ENCODE results near the gene CREB3L2. TPM values are rescaled to one million over a fixed set of nuclear protein-coding genes. Genes with fewer than 3 reads are reported as not detected.

CREB3L2 gene
- total RNA-seq, 1 experiment from 2014 or later, result 39.9 TPM

DNA sequence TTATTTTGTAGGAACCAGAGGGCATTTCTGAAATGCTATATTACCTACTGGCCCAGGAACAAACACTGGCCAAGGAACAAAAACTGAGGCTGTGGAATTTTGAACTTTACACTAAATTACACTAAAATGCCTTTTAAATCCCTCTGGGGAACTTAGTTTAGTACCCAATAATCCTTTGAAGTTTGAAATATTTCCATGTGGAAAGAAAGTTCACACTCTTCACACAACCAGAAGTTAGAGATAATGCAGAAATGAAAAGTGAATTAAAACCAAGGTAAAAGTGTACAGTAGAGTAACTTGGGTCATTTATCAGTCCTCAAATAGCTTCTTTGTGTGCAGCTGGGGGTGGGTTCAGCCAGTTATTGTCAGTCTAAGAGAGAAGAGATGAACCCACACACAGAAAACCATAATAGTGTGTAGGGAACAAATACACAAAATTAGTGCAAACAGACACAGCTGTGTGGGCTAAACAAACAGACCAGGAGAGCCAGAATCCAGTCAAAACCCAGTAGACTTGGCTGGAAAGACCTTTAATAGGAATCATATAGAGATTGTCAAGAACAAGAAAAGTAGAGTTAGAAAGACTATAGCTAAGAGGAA, 108.6 kb downstream of the CREB3L2 start:
- intact Hi-C loops (cut with micrococcal nuclease; ENCODE audit: unreplicated experiment), result no loop called here
- Mint-ChIP-seq H3K4me3 (ENCODE audit: low read depth, unreplicated experiment) (no peak overlapping the region), H3K9me3 (ENCODE audit: low read depth, unreplicated experiment) (no peaks in the 10 kb centered on the region), H3K36me3 (ENCODE audit: insufficient read depth, unreplicated experiment) (peaks cover 11% of the 10 kb centered on the region), H3K27me3 (ENCODE audit: unreplicated experiment) (no peaks in the 10 kb centered on the region), H3K27ac (ENCODE audit: unreplicated experiment) (no peak overlapping the region), H3K4me1 (ENCODE audit: low read depth, unreplicated experiment) (peaks cover 8% of the 10 kb centered on the region)
- no peak for DNase-seq
- no TSS peak for BruUV-seq (replicated peaks)
- TF ChIP-seq, protein P1, sequence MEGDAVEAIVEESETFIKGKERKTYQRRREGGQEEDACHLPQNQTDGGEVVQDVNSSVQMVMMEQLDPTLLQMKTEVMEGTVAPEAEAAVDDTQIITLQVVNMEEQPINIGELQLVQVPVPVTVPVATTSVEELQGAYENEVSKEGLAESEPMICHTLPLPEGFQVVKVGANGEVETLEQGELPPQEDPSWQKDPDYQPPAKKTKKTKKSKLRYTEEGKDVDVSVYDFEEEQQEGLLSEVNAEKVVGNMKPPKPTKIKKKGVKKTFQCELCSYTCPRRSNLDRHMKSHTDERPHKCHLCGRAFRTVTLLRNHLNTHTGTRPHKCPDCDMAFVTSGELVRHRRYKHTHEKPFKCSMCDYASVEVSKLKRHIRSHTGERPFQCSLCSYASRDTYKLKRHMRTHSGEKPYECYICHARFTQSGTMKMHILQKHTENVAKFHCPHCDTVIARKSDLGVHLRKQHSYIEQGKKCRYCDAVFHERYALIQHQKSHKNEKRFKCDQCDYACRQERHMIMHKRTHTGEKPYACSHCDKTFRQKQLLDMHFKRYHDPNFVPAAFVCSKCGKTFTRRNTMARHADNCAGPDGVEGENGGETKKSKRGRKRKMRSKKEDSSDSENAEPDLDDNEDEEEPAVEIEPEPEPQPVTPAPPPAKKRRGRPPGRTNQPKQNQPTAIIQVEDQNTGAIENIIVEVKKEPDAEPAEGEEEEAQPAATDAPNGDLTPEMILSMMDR (IDR thresholded peaks at IDR 0.05; ENCODE audit: unreplicated experiment), result no peak
- CTCF ChIA-PET, result no interaction called here

DNA sequence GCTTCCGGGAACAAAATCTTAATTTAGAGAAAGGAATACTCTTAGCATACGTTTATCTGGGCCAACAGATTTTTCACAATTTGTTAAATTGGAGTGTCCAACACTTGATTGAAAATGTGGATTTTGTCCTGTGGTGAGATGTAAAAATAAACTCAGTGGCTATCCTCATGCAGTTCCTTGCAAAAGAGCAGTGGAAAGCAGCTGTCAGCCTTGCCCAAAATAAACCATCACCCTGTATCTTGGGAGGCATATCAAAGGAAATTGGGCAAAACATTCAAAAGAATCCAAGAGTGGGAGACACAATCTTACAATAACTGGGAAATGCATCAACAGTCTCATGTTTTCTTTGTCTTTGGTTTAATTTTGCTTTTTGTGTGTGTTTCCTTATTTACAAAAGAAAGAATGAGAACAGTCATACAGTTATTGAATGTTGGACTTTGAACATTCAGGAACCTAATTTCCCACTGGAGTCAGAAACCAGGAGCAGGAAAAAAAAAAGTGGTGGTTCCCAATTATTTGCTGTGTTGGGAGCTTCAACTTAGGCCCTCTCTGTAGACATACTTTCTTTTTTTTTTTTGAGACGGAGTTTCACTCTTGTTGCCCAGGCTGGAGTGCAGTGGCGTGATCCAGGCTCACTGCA, 110.8 kb downstream of the CREB3L2 start:
- no peak for DNase-seq
- CTCF ChIA-PET, result interaction anchor here (0.7 kb wide), 1 partner anchor 692 kb away, joined by 4 read pairs; no protein-coding TSS in a partner anchor
- H3K27ac Mint-ChIP-seq (ENCODE audit: unreplicated experiment), result no peak overlapping the region
- H3K27me3 Mint-ChIP-seq (ENCODE audit: unreplicated experiment), result no peaks in the 10 kb centered on the region
- H3K36me3 Mint-ChIP-seq (ENCODE audit: insufficient read depth, unreplicated experiment), result peaks cover 4% of the 10 kb centered on the region
- intact Hi-C loops (cut with micrococcal nuclease; ENCODE audit: unreplicated experiment), result no loop called here
- TF ChIP-seq, protein P1 (IDR thresholded peaks at IDR 0.05; ENCODE audit: unreplicated experiment), result no peak
- H3K9me3 Mint-ChIP-seq (ENCODE audit: low read depth, unreplicated experiment), result no peaks in the 10 kb centered on the region
- H3K4me3 Mint-ChIP-seq (ENCODE audit: low read depth, unreplicated experiment), result no peak overlapping the region
- no TSS peak for BruUV-seq (replicated peaks)
- H3K4me1 Mint-ChIP-seq (ENCODE audit: low read depth, unreplicated experiment), result peaks cover 8% of the 10 kb centered on the region

GRCh38 chr7:137890449-137890921, 111.4 kb downstream of the CREB3L2 start:
- Mint-ChIP-seq H3K27me3 (ENCODE audit: unreplicated experiment) (no peaks in the 10 kb centered on the region), H3K36me3 (ENCODE audit: insufficient read depth, unreplicated experiment) (no peaks in the 10 kb centered on the region), H3K4me3 (ENCODE audit: low read depth, unreplicated experiment) (no peak overlapping the region), H3K4me1 (ENCODE audit: low read depth, unreplicated experiment) (peaks cover 8% of the 10 kb centered on the region), H3K27ac (ENCODE audit: unreplicated experiment) (no peak overlapping the region), H3K9me3 (ENCODE audit: low read depth, unreplicated experiment) (no peaks in the 10 kb centered on the region)
- intact Hi-C loops (cut with micrococcal nuclease; ENCODE audit: unreplicated experiment), result no loop called here
- no TSS peak for BruUV-seq (replicated peaks)
- DNase-seq, result no peak
- CTCF ChIA-PET, result interaction anchor here (0.5 kb wide), 1 partner anchor 41 kb away, joined by 8 read pairs; no protein-coding TSS in a partner anchor
- TF ChIP-seq, protein P1 (IDR thresholded peaks at IDR 0.05; ENCODE audit: unreplicated experiment), result no peak

GRCh38 chr7:137888241-137888640, 113.6 kb downstream of the CREB3L2 start:
- Mint-ChIP-seq H3K4me3 (ENCODE audit: low read depth, unreplicated experiment) (no peak overlapping the region), H3K36me3 (ENCODE audit: insufficient read depth, unreplicated experiment) (no peaks in the 10 kb centered on the region), H3K4me1 (ENCODE audit: low read depth, unreplicated experiment) (peaks cover 8% of the 10 kb centered on the region), H3K9me3 (ENCODE audit: low read depth, unreplicated experiment) (no peaks in the 10 kb centered on the region), H3K27me3 (ENCODE audit: unreplicated experiment) (no peaks in the 10 kb centered on the region), H3K27ac (ENCODE audit: unreplicated experiment) (no peak overlapping the region)
- TF ChIP-seq, protein P1 (IDR thresholded peaks at IDR 0.05; ENCODE audit: unreplicated experiment), result no peak
- no peak for DNase-seq
- intact Hi-C loops (cut with micrococcal nuclease; ENCODE audit: unreplicated experiment), result no loop called here
- CTCF ChIA-PET, result no interaction called here
- no TSS peak for BruUV-seq (replicated peaks)
